SIG-M5 treated with dmso at 0.1 percent for 504 hours (cell line): ENCODE measurements around the gene PID1.

Experiments used
- DNase-seq: peaks from one replicate; lab custom pipeline; 2025; ENCODE audit not compliant: unreplicated experiment; lab: John Stamatoyannopoulos, UW

PID1 gene

DNA sequence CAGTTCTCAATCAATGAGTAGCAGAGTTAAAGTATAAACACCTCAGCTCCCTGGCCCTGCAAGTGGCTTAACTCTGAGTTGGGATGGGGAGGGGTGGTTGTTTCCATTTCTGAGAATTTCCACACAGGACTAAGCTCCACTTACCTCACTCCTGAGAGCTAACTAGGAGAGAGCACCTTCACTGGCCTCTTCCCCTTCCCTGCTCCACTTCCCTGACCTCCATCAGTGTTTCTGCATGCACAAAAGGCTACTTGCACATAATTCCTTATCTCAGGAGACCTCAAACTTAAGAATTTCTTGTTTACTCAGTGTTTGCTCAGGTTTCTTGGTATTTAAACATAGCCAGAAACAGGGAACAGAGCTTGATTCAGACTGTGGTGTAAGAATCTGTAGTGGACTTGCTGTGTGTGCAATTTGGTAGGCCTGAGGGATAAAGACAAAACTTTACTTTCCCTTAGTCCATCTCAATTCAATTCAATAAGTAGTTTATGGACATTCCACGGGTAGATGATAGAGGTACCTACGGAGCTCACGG lies 97.2 kb downstream of the PID1 start:
- DNase-seq = no peak

DNA sequence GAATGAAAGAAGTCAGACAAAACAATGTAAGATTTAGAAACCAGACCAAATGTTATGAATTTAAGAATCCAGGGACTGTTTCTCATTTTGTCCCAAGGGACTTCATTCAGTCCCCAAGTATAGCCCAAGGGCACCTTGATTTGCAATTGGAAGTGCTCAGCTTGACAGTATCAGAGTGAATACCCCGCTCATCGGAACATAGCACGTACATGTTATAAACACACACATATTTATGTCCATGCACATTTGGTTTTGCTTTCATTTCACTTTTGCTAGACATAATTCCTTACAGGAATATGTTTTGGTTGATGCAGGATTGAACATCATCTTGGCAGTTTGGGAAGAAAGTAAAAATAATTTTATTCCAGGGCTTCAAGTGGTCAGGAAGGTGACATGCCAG lies 100.2 kb downstream of the PID1 start:
- DNase-seq = no peak

DNA sequence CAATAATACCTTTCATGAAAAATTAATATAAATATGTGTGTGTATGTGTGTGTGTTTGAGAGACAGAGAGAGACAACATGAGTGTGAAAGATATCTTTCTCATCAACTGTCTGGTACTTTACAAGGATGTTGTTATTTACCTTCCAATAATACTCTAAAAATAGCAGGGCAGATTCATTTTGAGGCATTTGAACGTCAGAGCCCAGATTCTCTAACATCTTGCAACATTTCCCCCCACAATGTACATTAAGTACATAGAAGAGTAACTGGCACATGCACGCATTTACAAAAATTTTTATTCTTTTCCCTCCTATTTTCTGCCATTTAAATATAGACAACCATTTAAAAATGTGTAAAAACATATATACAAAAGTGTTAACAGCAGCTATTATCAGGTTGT lies 100.9 kb downstream of the PID1 start:
- DNase-seq = no peak

DNA sequence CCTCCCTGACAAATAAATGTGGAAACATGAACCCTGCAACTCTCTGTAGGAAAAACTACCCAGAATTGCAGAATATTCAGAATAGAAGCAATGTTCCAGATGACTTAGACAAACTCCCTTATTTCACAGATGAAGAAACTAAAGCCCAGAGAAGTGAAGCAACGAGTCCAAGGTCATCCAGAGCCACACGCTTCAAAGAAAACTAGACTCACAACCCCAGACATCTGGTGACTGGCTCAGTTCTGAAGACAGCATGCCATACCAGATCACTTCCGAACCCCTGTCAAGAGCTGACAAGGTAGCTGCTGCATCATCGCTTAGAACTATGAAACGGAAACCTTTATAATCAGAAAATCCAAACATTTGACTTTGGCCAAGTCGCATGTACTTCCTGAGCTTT lies 101.3 kb downstream of the PID1 start:
- no peak for DNase-seq

DNA sequence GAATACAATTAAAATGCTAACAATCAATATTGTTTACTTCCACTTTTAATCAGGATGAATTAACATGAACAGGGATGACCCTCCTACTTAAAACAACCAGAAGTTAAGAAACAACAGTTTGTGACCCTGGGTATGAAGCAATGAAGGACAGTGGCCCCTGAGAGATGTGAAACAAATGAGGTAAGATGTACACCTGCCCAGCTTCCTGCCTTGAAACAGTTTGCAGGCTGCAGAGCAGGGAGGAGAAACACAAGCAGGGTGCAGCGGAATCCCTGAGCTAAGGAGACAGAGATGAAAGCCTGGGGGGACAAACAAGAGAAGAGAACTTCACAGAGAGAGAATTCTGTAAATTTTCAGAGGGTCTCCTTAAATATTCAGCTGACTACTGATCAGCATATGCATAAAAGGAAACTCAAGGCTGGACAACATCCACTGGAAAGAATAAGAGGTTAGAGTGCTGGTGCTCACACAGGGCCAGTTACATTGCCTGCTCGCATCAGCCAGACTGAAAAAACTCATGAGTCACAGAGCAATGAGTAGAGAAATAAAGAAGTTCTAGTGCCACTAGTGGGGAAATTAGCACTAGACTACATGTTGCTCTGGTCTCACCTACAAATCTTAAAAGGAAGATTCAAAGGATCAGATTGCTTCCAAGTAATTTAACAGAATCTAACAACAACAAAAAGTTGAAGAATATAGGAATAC lies 106.4 kb downstream of the PID1 start:
- DNase-seq = no peak

DNA sequence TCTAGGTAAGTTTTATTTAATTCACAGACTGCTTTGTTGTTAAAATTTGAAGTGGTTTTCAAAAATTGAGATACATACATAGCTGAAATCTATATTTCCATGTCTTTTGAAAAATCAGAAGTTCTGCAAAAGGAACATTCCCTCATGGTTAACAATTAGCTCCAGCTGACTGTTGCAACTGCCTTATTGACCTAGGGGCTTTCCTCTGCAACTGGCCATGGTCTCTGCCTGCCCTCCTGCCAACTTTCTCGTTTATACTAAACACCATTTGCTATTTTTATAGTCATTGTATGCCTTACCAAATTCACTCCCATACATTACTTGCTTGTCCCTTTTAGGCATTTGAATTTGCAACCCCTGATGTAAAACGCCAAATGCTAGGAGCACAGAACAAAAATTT lies 107.2 kb downstream of the PID1 start:
- DNase-seq = no peak

DNA sequence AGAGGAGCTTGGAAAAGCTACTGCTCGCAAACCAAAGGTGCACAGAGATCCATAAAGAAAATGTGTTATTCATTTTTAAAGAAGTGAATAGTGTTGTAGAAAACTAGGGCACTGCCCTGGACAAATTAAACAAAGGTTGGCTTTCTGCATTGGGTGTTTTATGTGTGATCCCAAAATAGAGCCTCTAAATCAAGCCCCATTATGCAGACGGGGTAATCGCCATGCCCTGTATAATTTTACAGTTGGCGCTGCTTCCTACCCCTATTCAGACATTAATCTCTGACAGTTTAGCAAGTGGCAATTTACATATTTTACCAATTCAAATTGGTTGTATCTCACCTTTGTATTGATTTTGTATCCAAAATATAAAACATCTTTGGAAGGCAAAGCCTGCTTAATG lies 109.1 kb downstream of the PID1 start:
- DNase-seq = no peak

DNA sequence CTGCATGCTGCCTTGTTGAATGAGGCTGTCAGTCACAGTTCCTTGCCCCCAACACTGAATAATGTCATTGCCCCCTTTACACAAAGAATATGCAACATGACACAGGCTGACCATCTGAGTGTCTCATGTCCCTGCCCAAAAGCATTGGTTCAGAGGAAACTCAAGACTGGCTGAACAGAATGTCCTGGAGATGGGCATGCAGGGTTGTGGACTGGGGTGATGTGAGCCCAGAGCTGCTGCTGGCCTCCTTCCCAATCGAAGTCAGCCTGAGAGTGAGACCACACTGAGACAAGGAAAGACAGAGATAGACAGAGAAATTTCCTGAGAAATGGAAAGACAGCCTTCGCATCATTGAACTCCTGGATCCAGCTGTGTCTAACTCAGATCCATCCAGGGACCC lies 110.1 kb downstream of the PID1 start:
- DNase-seq = no peak

DNA sequence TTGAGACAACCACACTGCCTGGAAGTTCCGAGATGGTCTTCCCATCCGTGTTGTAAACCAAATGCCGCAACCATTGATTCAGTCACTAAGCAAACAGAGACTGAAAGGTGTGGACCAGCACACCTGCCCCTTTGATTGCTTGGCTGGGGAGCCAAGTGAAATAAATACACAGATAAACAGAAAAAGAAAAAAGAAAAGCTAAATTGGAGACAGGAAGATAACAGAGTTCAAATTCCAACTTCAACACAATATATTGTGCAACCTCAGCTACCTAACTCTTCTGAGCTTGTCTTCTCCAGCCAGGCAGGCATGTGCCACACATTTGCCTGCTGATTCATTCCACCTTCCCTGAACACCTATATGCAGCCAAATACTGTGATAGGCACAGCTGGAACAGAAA lies 110.9 kb downstream of the PID1 start:
- no peak for DNase-seq

DNA sequence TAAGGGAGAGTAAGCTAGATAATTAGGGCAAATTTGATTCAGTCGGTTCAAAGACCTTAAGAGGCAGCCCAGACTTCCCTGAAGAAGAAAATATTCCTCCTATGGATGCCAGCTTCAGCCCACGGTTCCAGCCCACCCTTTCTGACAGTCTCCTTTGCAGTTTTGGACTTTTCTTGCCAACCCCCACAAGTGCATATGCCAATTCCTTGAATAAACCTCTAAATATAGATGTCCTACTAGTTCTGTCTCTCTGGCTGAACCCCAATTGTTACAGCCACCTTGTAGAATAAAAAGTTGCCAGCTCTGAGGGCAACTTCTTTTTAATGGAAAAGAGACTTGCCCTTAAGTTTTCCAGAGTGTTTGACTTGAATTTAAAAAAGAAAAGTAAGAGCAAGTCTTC lies 111.7 kb downstream of the PID1 start:
- DNase-seq = no peak

DNA sequence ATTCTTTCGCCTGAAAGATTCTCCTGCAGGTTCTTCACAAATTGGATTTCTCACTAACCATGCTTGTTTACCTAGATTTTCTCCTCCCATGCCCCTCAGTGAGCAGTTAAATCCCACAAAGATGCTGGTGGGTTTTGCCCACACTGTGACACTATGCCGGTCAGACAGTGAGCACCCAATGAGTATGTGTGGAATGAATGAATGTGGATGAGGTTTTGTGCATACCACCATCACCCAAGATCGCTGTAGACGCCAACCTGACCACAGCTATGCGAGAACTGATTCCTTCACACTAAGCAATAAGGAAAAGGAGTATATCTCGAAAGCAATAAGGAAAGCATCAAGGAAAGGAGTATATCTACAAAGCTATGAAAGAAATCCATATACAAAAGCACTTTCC lies 116.7 kb downstream of the PID1 start:
- DNase-seq = no peak

DNA sequence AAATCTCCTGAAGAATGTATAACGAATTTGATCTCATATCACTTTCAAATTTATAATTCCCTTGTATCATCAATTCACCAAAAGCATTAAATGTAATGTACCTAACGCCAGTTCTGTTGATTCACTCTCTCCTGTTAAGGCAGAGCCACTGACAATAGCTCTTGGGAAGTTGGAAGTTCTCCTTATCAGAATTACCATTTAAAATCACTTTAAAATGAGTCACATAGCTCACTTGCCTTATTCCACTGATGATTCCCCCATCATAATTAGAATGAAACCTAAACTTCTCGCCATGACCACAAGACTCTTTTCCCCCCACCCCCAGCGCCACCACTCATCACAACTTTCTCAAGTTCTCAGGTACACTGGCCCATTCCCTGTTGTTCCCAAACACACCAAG lies 117.1 kb downstream of the PID1 start:
- no peak for DNase-seq

DNA sequence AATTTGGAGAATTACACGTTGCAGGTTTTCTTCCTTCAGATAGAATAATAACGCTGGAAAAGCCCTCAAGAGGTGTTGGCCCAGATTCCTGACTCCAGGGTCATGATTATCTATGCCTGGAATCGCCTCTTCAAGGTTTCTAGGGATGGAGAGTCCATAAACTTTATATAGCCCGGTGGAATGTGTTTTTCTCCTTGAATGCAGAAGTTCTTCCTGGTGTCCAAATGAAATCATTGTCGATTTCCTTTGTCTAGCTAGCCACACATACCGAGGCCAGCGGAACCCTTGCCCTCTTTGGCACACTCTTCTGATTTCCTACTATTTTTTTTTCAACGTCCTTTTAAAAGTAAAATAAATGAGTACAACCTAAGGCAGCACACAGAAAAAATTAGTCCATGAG lies 117.8 kb downstream of the PID1 start:
- DNase-seq = no peak

DNA sequence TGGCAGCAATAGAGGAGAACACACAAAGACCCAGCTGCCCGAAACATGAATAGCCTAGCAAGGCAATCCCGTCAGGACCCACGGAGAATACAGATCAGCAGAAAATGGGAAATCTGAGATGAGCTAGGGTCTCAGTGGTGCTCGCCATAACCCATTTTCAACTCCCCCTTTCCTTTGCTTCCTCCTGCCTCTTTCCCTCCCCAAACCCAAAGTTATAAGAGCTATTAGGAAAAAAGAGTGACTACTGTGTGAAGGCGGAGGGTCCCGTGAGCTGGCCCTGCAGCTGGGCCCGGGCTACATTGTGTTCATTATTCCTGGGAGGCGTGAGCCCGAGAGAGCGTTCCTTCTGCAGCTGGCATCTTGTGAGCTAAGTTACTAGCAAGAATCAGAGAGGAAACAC lies 118.4 kb downstream of the PID1 start:
- DNase-seq = no peak

DNA sequence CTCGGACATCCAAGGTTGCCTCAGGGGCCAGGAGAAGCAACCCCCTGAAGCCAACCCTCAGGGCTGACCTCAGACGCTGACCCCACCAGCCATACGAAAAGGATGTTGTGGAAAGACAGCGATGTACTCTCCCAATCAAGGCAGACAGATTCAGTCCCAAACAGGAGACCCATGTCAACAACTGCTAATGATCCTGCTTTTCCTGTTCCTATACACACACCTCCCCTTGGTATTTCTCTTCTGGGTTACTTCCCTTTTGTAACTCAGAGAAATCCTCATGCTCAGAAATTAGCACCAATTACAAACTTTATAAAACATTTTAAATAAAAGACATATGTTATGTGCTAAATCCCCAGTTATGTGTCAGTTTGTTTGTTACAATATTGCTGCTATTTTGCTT lies 120.8 kb downstream of the PID1 start:
- DNase-seq = peak; percentile 2

DNA sequence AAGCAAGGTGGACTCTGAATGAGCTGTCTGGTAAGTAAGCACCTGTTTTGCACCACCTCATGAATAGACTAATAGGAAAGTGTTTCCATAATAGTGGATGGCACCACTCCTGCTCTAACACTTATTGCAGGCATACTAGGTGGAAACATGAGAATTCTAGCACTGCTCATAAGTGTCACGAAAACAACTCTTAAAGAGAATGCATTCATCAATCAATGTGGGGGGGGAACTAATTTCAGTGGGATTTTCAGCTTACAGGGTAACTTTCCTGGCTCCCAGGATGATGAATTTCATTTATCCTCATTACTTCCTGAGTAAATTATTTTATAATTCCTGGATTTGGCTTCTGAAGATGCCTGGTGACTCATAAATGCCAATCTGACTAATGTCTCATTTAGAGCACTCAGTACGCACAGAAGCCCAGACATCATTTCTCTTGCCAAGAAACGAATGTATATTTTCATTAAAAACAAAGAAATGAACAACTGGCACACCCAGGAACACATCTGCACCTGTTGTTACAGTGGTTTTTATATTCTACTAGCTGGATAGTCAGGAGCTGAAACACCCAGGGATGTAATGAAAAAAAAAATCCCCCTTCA lies 129.6 kb downstream of the PID1 start:
- DNase-seq = no peak

DNA sequence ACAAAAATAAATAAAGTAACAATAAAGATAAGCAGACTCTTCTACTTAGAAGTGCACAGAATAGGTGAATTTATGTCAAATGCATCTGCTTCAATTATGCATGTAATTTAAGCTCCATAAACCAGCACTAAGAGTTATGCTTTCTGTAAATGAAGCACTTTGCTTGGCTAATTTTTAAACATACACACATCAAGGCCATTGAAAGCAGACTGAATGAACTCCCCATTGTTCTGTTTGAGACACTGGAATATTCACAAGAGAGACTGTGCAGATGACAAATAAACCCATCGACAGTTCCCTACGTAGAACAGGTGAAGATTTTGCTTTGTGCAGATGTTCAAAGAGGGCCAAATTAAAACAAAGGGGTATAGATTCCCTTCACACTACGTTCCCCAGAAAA lies 133.4 kb downstream of the PID1 start:
- DNase-seq = no peak

DNA sequence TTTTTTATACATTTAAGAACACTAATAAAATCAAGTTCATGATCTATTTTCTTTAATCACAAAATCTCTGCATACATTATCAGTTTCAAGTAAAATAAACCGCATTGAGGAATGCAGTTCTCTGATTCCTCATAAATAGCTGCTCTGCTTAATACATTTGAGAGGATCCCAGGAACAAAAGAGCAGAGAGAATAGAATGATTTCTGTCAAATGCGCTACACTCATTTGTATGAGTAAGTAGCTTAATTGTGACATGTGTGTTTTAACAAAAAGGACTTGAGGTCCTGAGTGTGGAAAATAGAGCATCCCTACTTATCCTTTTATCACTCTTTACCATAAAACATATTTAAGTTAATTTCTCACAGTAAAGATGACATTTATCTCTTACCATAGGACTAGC lies 134.0 kb downstream of the PID1 start:
- no peak for DNase-seq

DNA sequence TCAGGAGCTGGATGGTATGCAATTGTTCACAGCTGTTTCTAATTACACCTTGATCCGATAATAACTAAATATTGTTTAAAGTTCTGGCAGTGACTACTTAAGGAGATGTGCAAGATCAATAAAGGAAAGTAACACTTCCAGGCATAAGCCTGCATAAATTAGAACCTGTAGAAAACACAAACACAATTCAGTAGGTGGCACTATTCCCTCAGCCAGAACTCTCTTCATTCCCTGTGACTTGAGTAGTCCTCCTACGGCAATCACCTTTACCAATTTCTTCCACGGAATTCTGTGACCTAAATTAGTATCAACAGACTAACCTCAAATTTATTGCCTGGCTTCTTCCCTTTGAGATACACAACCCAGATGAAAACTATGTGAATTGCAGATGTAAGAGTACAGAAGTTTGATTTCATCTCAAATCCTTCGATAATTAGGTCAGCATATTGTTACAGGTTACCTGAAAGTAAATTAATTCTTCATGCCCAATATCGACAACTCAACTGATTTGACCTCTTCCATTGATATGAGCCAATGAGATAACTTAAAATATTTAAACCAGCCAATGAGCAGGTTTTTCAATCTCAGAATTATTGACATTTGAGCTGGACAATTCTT lies 137.8 kb downstream of the PID1 start:
- peak; percentile 23 for DNase-seq

DNA sequence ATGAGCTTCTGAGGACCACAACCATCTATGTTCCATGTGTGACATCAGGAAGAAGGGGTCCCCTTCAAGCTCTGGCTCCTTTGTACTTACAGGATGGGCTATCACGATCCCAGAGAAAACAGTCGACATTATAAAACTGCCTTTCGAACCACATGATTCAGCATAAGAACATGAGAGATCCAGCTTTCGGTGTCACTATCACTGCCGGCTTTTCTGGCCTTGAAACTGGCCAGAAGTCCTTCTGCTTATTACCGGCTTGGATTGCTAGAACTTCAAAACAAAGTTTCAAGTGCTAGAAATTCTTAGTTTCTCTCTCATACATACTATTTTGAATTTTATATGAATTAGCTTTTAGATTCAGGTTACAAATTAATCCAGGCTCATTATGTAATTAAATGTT lies 138.9 kb downstream of the PID1 start:
- DNase-seq = no peak

DNA sequence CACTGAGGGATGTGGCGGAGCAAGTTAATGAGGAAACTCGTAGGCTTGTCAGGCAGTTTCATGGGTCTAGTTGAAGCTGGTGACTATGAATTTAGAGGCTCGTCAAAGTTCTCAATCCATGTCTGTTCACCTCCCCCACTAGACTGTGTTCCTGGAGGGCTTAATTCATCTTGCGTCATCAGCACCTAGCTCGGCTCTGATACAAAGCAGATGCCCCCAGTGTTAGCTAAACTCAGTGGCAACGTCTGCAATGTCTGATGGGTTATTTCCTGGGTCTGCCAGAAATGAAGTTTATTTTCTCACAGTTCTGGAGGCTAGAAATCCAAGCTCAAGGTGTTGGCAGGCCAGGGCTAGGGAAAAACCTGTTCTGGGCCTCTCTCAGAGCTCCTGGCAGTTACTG lies 140.6 kb downstream of the PID1 start:
- DNase-seq = no peak

DNA sequence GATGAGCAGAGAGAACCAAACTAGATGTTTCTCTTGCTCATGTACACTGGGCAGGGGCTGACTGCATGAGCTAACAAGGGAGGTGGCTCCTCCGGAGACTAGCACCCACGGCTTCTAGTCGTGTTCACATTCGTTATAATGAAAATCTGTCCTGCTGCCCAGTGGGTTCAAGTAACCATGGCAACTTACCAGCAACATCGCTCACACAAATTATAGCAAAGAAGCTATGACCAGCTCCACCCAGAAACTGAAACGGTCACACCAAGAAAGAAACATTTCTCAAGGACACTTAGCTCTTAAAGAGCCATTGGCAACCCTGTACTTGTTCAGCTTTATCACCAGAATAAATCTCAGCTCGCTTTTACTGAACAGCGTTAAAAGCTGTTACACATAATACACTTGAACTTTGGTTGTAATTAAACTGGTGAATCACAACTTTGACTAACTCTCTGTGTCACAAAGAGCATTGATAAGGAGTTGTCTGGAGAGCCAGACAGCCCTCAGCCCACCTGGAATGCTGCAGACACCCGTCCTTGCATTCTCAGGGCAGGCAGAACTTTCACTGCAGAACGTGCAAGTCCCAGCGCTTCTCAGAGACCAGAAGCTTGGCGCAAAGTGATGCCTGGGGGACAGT lies 141.2 kb downstream of the PID1 start:
- DNase-seq = no peak
